PFSK-1 (cell line): Measurements from ENCODE around the gene USP9Y.

ENCODE experiments used
- FOXP2 ChIP-seq: optimal IDR thresholded peaks from 2 replicates; pipeline ENCODE3; 2011; ENCODE audit warnings: borderline replicate concordance, control low read depth, inconsistent platforms; ENCODE audit not compliant: insufficient read depth; ENCODE audit errors: extremely low read length, extremely low read depth
- POLR2AphosphoS5 ChIP-seq: IDR thresholded peaks from 2 replicates; pipeline ENCODE4 v1.6.1; 2012; ENCODE audit warnings: low read depth, mild to moderate bottlenecking, control low read depth, low read length, moderate library complexity
- REST ChIP-seq, 2 experiments: IDR thresholded peaks; 2 replicates each; pipeline versions ENCODE4 v1.6.1 to v1.8.0; 2011 to 2012; ENCODE audit warnings: low read depth in 2 of 2, low read length in 2 of 2, control low read depth in 1 of 2, inconsistent platforms in 1 of 2, mild to moderate bottlenecking in 1 of 2, moderate library complexity in 1 of 2; ENCODE audit not compliant: insufficient read depth in 1 of 2
- SIN3A ChIP-seq: IDR thresholded peaks from 2 replicates; pipeline ENCODE4 v1.6.1; 2012; ENCODE audit warnings: mild to moderate bottlenecking, low read length, moderate library complexity, borderline replicate concordance; ENCODE audit not compliant: insufficient read depth
- TAF1 ChIP-seq: IDR thresholded peaks from 2 replicates; pipeline ENCODE4 v1.6.1; 2012; ENCODE audit warnings: low read length, control low read depth, borderline replicate concordance; ENCODE audit not compliant: insufficient read depth

Gene USP9Y

GRCh38 chrY:12826791-12827190 is 125.8 kb downstream of the USP9Y start:
- no peak for TF ChIP-seq TAF1
- no peak for TF ChIP-seq SIN3A
- TF ChIP-seq POLR2AphosphoS5 = no peak
- no peak for TF ChIP-seq REST (IDR thresholded peaks at IDR 0.05; ENCODE audit: insufficient read depth in 1 of 2, low read depth in 2 of 2, low read length in 2 of 2)
- no peak for TF ChIP-seq FOXP2

DNA sequence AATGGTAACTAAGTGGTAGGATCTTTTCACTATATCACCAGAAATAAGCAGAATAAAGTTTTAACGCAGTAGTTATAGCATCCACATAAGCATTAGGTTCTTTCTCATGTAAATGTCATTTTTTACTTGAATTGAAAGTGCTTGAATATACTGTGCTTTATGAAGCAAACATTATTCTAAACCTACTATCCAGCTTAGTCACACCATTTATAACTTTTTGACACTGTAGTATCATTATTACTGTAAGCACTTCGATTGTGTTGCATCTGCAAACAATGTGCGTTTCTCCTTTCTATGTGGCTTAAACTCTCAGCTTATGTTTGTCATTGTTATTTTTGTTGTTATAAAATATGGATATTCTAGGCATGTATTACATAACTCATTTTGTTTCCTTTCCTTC is 132.3 kb downstream of the USP9Y start:
- TF ChIP-seq POLR2AphosphoS5 (no peak), TAF1 (no peak), SIN3A (no peak), FOXP2 (no peak), REST (IDR thresholded peaks at IDR 0.05; ENCODE audit: insufficient read depth in 1 of 2, low read depth in 2 of 2, low read length in 2 of 2) (no peak)

DNA sequence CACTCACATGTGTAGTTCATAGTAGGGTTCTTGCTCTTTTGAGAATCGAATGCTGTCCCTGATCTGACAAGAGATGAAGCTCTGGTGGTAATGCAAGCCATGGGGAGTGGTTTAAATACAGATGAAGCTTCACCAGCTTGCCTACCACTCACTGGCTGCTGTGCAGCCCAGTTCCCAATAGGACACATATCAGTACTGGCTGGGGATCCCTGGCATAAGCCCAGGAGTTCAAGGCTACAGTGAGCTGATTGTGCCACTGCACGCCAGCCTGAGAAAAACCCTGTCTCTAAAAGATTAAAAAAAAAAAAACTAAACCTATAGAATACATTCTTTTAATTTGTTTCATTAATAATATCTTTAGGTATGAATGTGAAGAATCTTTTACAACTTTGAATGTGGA is 136.5 kb downstream of the USP9Y start:
- TF ChIP-seq SIN3A = no peak
- TF ChIP-seq TAF1 = no peak
- TF ChIP-seq REST (IDR thresholded peaks at IDR 0.05; ENCODE audit: insufficient read depth in 1 of 2, low read depth in 2 of 2, low read length in 2 of 2) = no peak
- no peak for TF ChIP-seq POLR2AphosphoS5
- TF ChIP-seq FOXP2 = no peak

GRCh38 chrY:12841368-12841767 is 140.3 kb downstream of the USP9Y start:
- TF ChIP-seq FOXP2 (no peak), REST (IDR thresholded peaks at IDR 0.05; ENCODE audit: insufficient read depth in 1 of 2, low read depth in 2 of 2, low read length in 2 of 2) (no peak), SIN3A (no peak), TAF1 (no peak), POLR2AphosphoS5 (no peak)

DNA sequence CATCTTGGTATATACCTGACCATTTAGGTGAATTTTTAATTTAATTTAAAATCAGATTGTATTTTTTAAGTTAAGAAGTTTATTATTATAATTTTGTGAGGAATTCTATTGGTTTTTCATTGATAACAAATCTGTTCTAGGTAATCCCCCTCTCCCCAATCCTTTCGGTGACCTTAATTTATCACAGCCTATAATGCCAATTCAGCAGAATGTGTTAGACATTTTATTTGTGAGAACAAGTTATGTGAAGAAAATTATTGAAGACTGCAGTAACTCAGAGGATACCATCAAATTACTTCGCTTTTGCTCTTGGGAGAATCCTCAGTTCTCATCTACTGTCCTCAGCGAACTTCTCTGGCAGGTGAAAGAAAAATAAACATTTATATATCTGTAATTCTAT is 145.8 kb downstream of the USP9Y start:
- no peak for TF ChIP-seq POLR2AphosphoS5
- TF ChIP-seq SIN3A = no peak
- TF ChIP-seq REST (IDR thresholded peaks at IDR 0.05; ENCODE audit: insufficient read depth in 1 of 2, low read depth in 2 of 2, low read length in 2 of 2) = no peak
